ENCODE measurements around the gene UTP4. TPM values are rescaled to one million over a fixed set of nuclear protein-coding genes. Genes with fewer than 3 reads are reported as not detected.
"Not testable (repeated sequence)": the region's sequence is repeated elsewhere in the genome, so short reads cannot be mapped to it uniquely, and the experiment has no call there.

UTP4 gene
- total RNA-seq, 4 donors from 2014 or later = 13.3 to 22.0 (median 15.0) TPM

DNA sequence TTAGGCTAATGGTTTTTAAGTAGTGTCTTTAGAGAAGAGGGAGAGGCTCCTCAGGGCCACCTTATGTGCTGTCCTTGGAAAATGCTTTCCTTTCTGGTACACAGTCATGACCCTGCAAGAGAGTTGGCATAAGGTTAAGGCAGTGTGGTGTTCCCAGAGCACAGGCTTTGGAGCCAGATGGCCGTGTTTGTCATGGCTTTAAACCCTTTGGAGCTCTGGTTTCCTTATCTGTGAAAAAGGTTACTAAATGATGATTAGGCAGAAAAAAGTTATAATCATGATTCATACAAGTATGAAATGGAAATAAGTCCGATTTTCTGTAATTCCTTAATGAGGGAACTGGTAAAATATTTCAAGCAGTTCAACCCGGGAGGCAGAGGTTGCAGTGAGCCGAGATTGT is 13.2 kb downstream of the UTP4 start:
- intact Hi-C loops (cut with DNase I; ENCODE audit: low total_unique reads) = no loop called here
- WGBS, 2 donors = 76 to 77% methylated on average over 4 of the region's 4 CpGs
- no peak overlapping the region for H3K4me3 ChIP-seq (ENCODE audit: low read depth, poor library complexity, severe bottlenecking)
- DNase-seq (ENCODE audit: low spot score in 2 of 2) = no peak
- no peak for TF ChIP-seq POLR2A (IDR thresholded peaks at IDR 0.05)
- TF ChIP-seq, protein P1, sequence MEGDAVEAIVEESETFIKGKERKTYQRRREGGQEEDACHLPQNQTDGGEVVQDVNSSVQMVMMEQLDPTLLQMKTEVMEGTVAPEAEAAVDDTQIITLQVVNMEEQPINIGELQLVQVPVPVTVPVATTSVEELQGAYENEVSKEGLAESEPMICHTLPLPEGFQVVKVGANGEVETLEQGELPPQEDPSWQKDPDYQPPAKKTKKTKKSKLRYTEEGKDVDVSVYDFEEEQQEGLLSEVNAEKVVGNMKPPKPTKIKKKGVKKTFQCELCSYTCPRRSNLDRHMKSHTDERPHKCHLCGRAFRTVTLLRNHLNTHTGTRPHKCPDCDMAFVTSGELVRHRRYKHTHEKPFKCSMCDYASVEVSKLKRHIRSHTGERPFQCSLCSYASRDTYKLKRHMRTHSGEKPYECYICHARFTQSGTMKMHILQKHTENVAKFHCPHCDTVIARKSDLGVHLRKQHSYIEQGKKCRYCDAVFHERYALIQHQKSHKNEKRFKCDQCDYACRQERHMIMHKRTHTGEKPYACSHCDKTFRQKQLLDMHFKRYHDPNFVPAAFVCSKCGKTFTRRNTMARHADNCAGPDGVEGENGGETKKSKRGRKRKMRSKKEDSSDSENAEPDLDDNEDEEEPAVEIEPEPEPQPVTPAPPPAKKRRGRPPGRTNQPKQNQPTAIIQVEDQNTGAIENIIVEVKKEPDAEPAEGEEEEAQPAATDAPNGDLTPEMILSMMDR (IDR thresholded peaks at IDR 0.05) = no peak

DNA sequence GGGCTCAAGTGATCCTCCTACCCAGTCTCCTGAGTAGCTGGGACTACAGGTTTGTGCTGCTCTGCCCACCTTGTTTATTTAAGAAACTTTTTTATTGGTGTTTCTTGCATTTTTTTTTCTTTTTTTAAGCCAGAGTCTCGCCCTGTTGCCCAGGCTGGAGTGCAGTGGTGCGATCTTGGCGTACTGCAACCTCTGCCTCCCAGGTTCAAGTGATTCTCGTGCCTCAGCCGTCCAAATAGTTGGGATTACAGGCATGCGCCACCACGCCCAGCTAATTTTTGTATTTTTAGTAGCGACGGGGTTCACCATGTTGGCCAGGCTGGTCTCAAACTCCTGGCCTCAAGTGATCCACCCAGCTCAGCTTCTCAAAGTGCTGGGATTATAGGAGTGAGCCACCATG is 17.2 kb downstream of the UTP4 start:
- intact Hi-C loops (cut with DNase I; ENCODE audit: low total_unique reads) = loop anchor here (2.0 kb wide), 1 partner anchor 137 kb away; no protein-coding TSS in a partner anchor
- 70 to 75% methylated on average over 9 of the region's 9 CpGs for WGBS, 2 donors
- H3K4me3 ChIP-seq (ENCODE audit: low read depth, poor library complexity, severe bottlenecking); DNase-seq (ENCODE audit: low spot score in 2 of 2): not testable (repeated sequence)

DNA sequence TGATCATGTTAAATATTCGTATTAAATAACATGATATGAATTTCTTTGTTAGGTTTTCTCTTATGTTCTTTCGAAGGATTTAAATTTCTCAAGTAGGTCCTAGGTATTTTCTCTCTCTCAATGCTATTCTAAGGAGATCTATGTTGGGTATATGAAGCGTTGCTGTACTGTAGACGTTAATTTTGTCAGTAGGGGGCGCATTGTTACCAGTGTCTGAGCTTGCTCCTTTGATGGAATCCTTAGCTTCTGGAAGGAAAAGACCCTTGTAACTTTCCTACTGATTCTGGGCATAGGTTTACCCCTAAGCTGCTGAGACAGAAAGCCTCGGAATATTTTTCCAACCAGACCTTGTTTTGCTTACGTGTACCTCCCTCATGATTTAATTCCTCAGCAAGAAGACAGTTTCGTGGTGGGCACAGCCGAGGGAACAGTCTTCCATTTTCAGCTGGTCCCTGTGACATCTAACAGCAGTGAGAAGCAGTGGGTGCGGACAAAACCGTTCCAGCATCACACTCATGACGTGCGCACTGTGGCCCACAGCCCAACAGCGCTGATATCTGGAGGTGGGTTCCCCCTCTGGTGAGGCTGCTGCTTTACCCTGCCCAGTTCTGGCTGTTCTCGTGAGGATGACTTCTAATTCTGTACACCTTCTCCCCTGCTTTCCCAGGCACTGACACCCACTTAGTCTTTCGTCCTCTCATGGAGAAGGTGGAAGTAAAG is 17.9 kb downstream of the UTP4 start:
- H3K4me3 ChIP-seq (ENCODE audit: low read depth, poor library complexity, severe bottlenecking) = no peak overlapping the region
- intact Hi-C loops (cut with DNase I; ENCODE audit: low total_unique reads) = loop anchor here (2.0 kb wide), 1 partner anchor 136 kb away; no protein-coding TSS in a partner anchor
- WGBS, 2 donors = 59 to 60% methylated on average over 16 of the region's 16 CpGs
- DNase-seq (ENCODE audit: low spot score in 2 of 2) = peak in 1 of 2 donors; percentile 57
- TF ChIP-seq POLR2A (IDR thresholded peaks at IDR 0.05) = no peak
- TF ChIP-seq, protein P1 (IDR thresholded peaks at IDR 0.05) = peak in 1 of 3 donors; percentile 40

DNA sequence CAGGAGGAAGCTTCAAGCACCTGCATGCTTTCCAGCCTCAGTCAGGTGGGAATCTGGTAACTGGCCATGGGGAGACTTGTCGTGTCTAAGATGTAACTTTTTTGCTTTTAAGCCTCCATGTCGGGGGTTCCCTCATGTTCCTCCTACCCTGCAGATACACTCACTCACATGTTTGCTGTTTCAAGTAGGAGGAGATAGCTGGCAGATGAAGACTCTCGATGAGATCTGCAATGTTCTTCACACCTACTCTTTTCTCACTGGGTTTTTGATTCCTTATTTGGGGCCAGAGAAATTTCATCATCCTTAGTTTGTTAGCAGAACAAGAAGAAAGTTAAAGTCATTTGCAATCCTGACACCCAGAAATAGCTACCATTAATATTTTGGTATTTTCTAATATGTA is 24.7 kb downstream of the UTP4 start:
- no peak overlapping the region for H3K4me3 ChIP-seq (ENCODE audit: low read depth, poor library complexity, severe bottlenecking)
- no peak for DNase-seq (ENCODE audit: low spot score in 2 of 2)
- intact Hi-C loops (cut with DNase I; ENCODE audit: low total_unique reads) = no loop called here
- TF ChIP-seq POLR2A (IDR thresholded peaks at IDR 0.05) = no peak
- TF ChIP-seq, protein P1 (IDR thresholded peaks at IDR 0.05) = no peak
- WGBS, 2 donors = 83 to 88% methylated on average over 3 of the region's 3 CpGs

DNA sequence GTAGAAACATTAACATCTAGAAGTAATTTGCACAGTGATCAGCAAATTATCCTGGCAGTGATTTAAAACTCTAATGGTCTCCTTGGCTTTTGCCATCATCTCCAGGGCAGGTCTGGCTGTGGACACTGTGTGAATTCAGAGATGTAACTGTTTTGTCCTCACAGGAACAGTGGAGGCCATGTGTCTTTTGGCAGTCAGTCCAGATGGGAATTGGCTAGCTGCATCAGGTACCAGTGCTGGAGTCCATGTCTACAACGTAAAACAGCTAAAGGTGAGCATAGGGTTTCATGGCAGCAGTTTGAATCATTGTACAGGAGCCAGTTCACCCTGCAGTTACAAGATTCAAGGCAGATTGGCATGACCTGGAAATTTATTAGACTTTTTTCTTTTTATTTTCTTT is 27.7 kb downstream of the UTP4 start:
- intact Hi-C loops (cut with DNase I; ENCODE audit: low total_unique reads) = no loop called here
- 78 to 100% methylated on average over 1 of the region's 1 CpG for WGBS, 2 donors
- DNase-seq (ENCODE audit: low spot score in 2 of 2) = no peak
- TF ChIP-seq, protein P1 (IDR thresholded peaks at IDR 0.05) = no peak
- H3K4me3 ChIP-seq (ENCODE audit: low read depth, poor library complexity, severe bottlenecking) = no peak overlapping the region

DNA sequence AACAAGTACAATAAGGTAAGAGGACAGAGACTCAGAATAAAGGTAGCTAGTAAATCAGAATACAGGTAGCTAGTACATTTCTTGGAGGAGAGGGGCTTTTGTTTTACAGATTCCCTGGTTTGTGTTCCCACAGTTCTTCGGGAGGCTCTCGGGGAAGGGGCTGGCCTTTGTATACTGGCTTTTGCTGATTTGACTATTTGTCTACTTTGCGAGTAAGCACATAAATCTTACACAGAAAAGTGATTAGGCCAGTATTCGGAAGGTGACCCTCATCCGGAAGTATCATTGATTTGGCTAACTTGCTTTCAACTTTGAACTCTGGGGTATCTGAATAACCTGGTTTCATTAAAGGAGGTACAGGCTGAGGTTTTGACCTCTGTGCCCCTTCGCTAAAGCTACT is 33.1 kb downstream of the UTP4 start:
- 91 to 94% methylated on average over 6 of the region's 6 CpGs for WGBS, 2 donors
- DNase-seq (ENCODE audit: low spot score in 2 of 2) = peak in 1 of 2 donors; percentile 2
- H3K4me3 ChIP-seq (ENCODE audit: low read depth, poor library complexity, severe bottlenecking) = no peak overlapping the region
- TF ChIP-seq POLR2A (IDR thresholded peaks at IDR 0.05) = no peak
- TF ChIP-seq, protein P1 (IDR thresholded peaks at IDR 0.05) = no peak
- intact Hi-C loops (cut with DNase I; ENCODE audit: low total_unique reads) = no loop called here

All from lower leg skin (tissue), 4 donors.